GM12874 (cell line): ENCODE data around the gene POLR2F.

Experiments
- CTCF ChIP-seq: IDR thresholded peaks from 2 replicates; pipeline ENCODE4 v1.5.1; 2011; ENCODE audit warnings: low read depth, mild to moderate bottlenecking, control low read depth, low read length, moderate library complexity; ENCODE audit not compliant: insufficient read depth

The POLR2F gene

GRCh38 chr22:37953437-37954179, at the start of gene POLR2F, which contains the start of gene C22orf23:
TSS of gene POLR2F (plus strand) at chr22:37953699. CDS start at chr22:37953788, 89 bp downstream.
TSS of gene C22orf23 (minus strand) at chr22:37953601. CDS start at chr22:37953149, 452 bp downstream.
- TF ChIP-seq CTCF: 0 out of 2 replicates have a peak, but pooled peaks have one; percentile 0

- no peak for TF ChIP-seq CTCF
Measured at GRCh38 chr22:37904572-37905533, 48.6 kb upstream of the POLR2F start.

GRCh38 chr22:37905534-37906363, 47.8 kb upstream of the POLR2F start, which contains the start of gene MICALL1:
TSS of gene MICALL1 (plus strand) at chr22:37906297. CDS start at chr22:37906423, 126 bp downstream.
- TF ChIP-seq CTCF: peak; percentile 34; the same call in 1 of the 2 replicates

- TF ChIP-seq CTCF: no peak
Measured at GRCh38 chr22:37906364-37907008, 47.0 kb upstream of the POLR2F start.

GRCh38 chr22:37907036-37907954, 46.2 kb upstream of the POLR2F start:
- no peak for TF ChIP-seq CTCF

- TF ChIP-seq CTCF: no peak
Measured at GRCh38 chr22:37909766-37910165, 43.7 kb upstream of the POLR2F start.
